HepG2 (cell line): ENCODE measurements around the gene ADSS1. TPM values are rescaled to one million over a fixed set of nuclear protein-coding genes. Genes with fewer than 3 reads are reported as not detected.

ENCODE experiments used
- ATAC-seq: fragments of 200-7000 bp; cut with Tn5 transposase; 3 replicates; pipeline ENCODE4 v1.9.1; 2020; ENCODE audit warnings: mild to moderate bottlenecking, moderate library complexity
- BruUV-seq: library from RNA; stranded (reverse); fragments of 400-500 nt; replicated peaks from 2 replicates; lab custom pipeline; 2021; lab: Mats Ljungman, UMichigan
- CTCF ChIA-PET: fragments of 300-600 bp; formaldehyde crosslinking; extraction: SDS; loops from one replicate; lab custom pipeline; 2021; ENCODE audit warnings: low total read pairs, inconsistent platforms, low intra/inter-chr PET ratio; lab: Yijun Ruan, JAX
- POLR2A ChIA-PET: fragments of 350-600 bp; sonication (Branson Sonifier 250); formaldehyde crosslinking; loops from one replicate; lab custom pipeline; 2020; ENCODE audit warnings: antibody characterized with exemption, inconsistent platforms; lab: Yijun Ruan, JAX
- DNase-seq: peaks from one replicate; pipeline ENCODE4 v3.0.0-alpha.2; 2015; ENCODE audit warnings: low spot score
- FAIRE-seq: peaks from 3 replicates; lab custom pipeline; 2011; peaks lifted over from hg19 to GRCh38; lab: Jason Lieb, UNC
- H2AFZ ChIP-seq: one replicate; pipeline ENCODE4 v1.6.1; 2011; ENCODE audit warnings: low read length, inconsistent platforms
- H3K27ac ChIP-seq: fragments of 300-600 bp; 3 replicates; pipeline ENCODE4 v1.8.0; 2011; ENCODE audit warnings: mixed run types, mild to moderate bottlenecking, mixed read lengths, low read length, inconsistent platforms; ENCODE audit not compliant: insufficient read depth; ENCODE audit errors: extremely low read length
- H3K27me3 ChIP-seq, 2 experiments: fragments of 200-600 bp in 1 of 2; 2 replicates in 1 of 2; 3 replicates in 1 of 2; pipeline versions ENCODE4 v1.6.0 to v1.8.0; 2011; ENCODE audit warnings: low read length in 2 of 2, mild to moderate bottlenecking in 2 of 2, moderate library complexity in 2 of 2, inconsistent platforms in 1 of 2; ENCODE audit not compliant: insufficient read depth in 2 of 2, control insufficient read depth in 1 of 2
- H3K36me3 ChIP-seq, 2 experiments: fragments of 200-600 bp in 1 of 2; replicated peaks in 1 of 2; 2 replicates in 1 of 2; 3 replicates in 1 of 2; pipeline versions ENCODE4 v1.5.1 to v1.8.0; 2011; ENCODE audit warnings: low read length in 2 of 2, inconsistent platforms in 1 of 2; ENCODE audit not compliant: insufficient read depth in 2 of 2, control insufficient read depth in 1 of 2
- H3K4me1 ChIP-seq: 2 replicates; pipeline ENCODE4 v1.5.1; 2012; ENCODE audit warnings: low read length, inconsistent platforms; ENCODE audit not compliant: insufficient read depth
- H3K4me2 ChIP-seq: 2 replicates; pipeline ENCODE4 v1.6.0; 2011; ENCODE audit warnings: low read depth, low read length, inconsistent platforms
- H3K4me3 ChIP-seq, 3 experiments: fragments of 200-600 bp in 1 of 3; sonication (generic), shearing (Covaris generic) in 1 of 3; replicated peaks in 1 of 3; 2 replicates each; pipeline ENCODE4 v1.5.1; 2011 to 2016; ENCODE audit warnings: low read length in 3 of 3, inconsistent platforms in 2 of 3, low read depth in 2 of 3, mild to moderate bottlenecking in 2 of 3, control low read depth in 1 of 3, mixed read lengths in 1 of 3; ENCODE audit not compliant: insufficient read depth in 1 of 3
- H3K79me2 ChIP-seq: one replicate; pipeline ENCODE4 v1.6.1; 2011; ENCODE audit warnings: low read length, inconsistent platforms; ENCODE audit not compliant: insufficient read depth
- H3K9ac ChIP-seq: 2 replicates; pipeline ENCODE4 v1.6.0; 2011; ENCODE audit warnings: mild to moderate bottlenecking, low read depth, low read length, inconsistent platforms; ENCODE audit not compliant: insufficient read depth
- H3K9me3 ChIP-seq: 2 replicates; pipeline ENCODE4 v1.5.1; 2012; ENCODE audit warnings: mild to moderate bottlenecking, low read length
- H4K20me1 ChIP-seq: 2 replicates; pipeline ENCODE4 v1.6.0; 2011; ENCODE audit warnings: inconsistent platforms, mild to moderate bottlenecking, low read length, moderate library complexity; ENCODE audit not compliant: insufficient read depth
- EZH2 ChIP-seq: conservative IDR thresholded peaks from 2 replicates; pipeline ENCODE4 v1.6.1; 2012; ENCODE audit warnings: mild to moderate bottlenecking, low read depth, low read length, moderate library complexity
- HNRNPLL ChIP-seq: fragments of 200-400 bp; formaldehyde crosslinking; IDR thresholded peaks from 2 replicates; pipeline ENCODE4 v1.6.1; 2017; ENCODE audit warnings: mild to moderate bottlenecking, low read depth, low read length; ENCODE audit not compliant: poor library complexity, severe bottlenecking
- MAZ ChIP-seq, 2 experiments: sonication (generic) in 1 of 2; formaldehyde crosslinking in 1 of 2; IDR thresholded peaks; 2 replicates each; pipeline versions ENCODE4 v1.5.0 to v1.6.1; 2012 to 2020; ENCODE audit warnings: low read depth in 2 of 2, mild to moderate bottlenecking in 2 of 2, borderline replicate concordance in 1 of 2, improper control_type of control experiment in 1 of 2, low read length in 1 of 2, missing genetic modification reagents in 1 of 2, moderate library complexity in 1 of 2
- MED13 ChIP-seq: sonication (generic); formaldehyde crosslinking; IDR thresholded peaks from 2 replicates; pipeline ENCODE4 v1.5.0; 2020; ENCODE audit warnings: missing genetic modification reagents
- SMARCE1 ChIP-seq: fragments of 450-650 bp; IDR thresholded peaks from 2 replicates; pipeline ENCODE4 v1.6.1; 2017; ENCODE audit warnings: borderline replicate concordance
- ZNF616 ChIP-seq: sonication (generic); formaldehyde crosslinking; IDR thresholded peaks from 2 replicates; pipeline ENCODE4 v1.5.0; 2020; ENCODE audit warnings: low read depth, mild to moderate bottlenecking, missing genetic modification reagents
- WGBS: methylation state at CpG from one replicate; pipeline ENCODE4 v1.1.6; 2017; ENCODE audit warnings: low lambda C conversion rate; 5-methylcytosine and 5-hydroxymethylcytosine counted together
- in situ Hi-C: cut with HindIII; loops from 2 replicates; pipeline ENCODE4 v1.10.0; 2017; ENCODE audit warnings: low pct_unique_long_range_greater_than_20kb; ENCODE audit not compliant: extremely low pct_ligation_motif_present
- intact Hi-C: fragments of 100-400 bp; cut with micrococcal nuclease; formaldehyde crosslinking; loops from one replicate; pipeline ENCODE4 v1.10.0; 2022; ENCODE audit not compliant: unreplicated experiment
- polyA plus RNA-seq, 8 experiments: library from polyadenylated mRNA; depleted of rRNA in 3 of 8; stranded (reverse) in 7 of 8; unstranded in 1 of 8; fragments of >200 nt; fragmentation: Illumina TruSeq in 4 of 8; extraction: Trizol in 4 of 8; gene quantifications; 2 replicates each; pipeline versions ENCODE4 v1.2.1 to v1.2.3, GENCODE V29; 2011 to 2016; ENCODE audit warnings: low read depth in 4 of 8, missing spikeins in 1 of 8, mixed read lengths in 1 of 8; ENCODE audit not compliant: insufficient read depth in 1 of 8
- total RNA-seq, 5 experiments: library from RNA; depleted of rRNA; stranded (reverse); fragments of >200 nt; fragmentation: Illumina TruSeq; extraction: Trizol; gene quantifications; 2 replicates each; pipeline ENCODE4 v1.2.3, GENCODE V29; 2016; ENCODE audit warnings: low read depth in 1 of 5
- TF ChIP-seq, protein P1 (sequence below), 2 experiments: sonication (generic) in 1 of 2; formaldehyde crosslinking in 1 of 2; IDR thresholded peaks; 2 replicates each; pipeline versions ENCODE4 v1.4.0 to v1.6.1; 2018 to 2020; ENCODE audit warnings: missing genetic modification reagents in 2 of 2, borderline replicate concordance in 1 of 2, low read depth in 1 of 2, mild to moderate bottlenecking in 1 of 2, missing biosample characterization in 1 of 2
- TF ChIP-seq, protein P2 (sequence below): conservative IDR thresholded peaks from 2 replicates; pipeline ENCODE4 v1.6.1; 2018; ENCODE audit warnings: missing genetic modification reagents

Gene ADSS1
- total and polyA plus RNA-seq, 2 of the 13 experiments (the other 11 are each of a cell fraction or from before 2014, with no cell fraction given): 1.0 to 36.7 TPM

GRCh38 chr14:104682107-104682593, 41.9 kb upstream of the ADSS1 start:
- in situ Hi-C loops: no loop called here
- FAIRE-seq (no peak), ATAC-seq (no peak), DNase-seq (no peak)
- H3K9ac ChIP-seq: no peak overlapping the region
- H3K4me2 ChIP-seq: peak overlapping the region; percentile 88
- H4K20me1 ChIP-seq: no peaks in the 10 kb centered on the region
- peaks cover 92% of the 10 kb centered on the region for H3K4me1 ChIP-seq
- intact Hi-C loops: no loop called here
- ChIA-PET POLR2A (interaction anchor here (1.1 to 7.6 kb wide), 6 partner anchors 9 to 85 kb away, joined by 3 to 179 read pairs (median 5); no protein-coding TSS in a partner anchor), CTCF (interaction anchor here (1.3 kb wide), 1 partner anchor 32 kb away, joined by 9 read pairs; no protein-coding TSS in a partner anchor)
- TF ChIP-seq, protein P1, sequence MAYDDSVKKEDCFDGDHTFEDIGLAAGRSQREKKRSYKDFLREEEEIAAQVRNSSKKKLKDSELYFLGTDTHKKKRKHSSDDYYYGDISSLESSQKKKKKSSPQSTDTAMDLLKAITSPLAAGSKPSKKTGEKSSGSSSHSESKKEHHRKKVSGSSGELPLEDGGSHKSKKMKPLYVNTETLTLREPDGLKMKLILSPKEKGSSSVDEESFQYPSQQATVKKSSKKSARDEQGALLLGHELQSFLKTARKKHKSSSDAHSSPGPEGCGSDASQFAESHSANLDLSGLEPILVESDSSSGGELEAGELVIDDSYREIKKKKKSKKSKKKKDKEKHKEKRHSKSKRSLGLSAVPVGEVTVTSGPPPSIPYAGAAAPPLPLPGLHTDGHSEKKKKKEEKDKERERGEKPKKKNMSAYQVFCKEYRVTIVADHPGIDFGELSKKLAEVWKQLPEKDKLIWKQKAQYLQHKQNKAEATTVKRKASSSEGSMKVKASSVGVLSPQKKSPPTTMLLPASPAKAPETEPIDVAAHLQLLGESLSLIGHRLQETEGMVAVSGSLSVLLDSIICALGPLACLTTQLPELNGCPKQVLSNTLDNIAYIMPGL (CRISPR knock-in tag; IDR thresholded peaks at IDR 0.05; ENCODE audit: borderline replicate concordance in 1 of 2, low read depth in 1 of 2): no peak
- TF ChIP-seq SMARCE1: no peak
- TF ChIP-seq EZH2: no peak
- TF ChIP-seq MAZ (IDR thresholded peaks at IDR 0.05; ENCODE audit: borderline replicate concordance, low read depth, low read length): no peak
- no peak for TF ChIP-seq MAZ (CRISPR knock-in tag; IDR thresholded peaks at IDR 0.05; ENCODE audit: low read depth)
- TF ChIP-seq MED13 (CRISPR knock-in tag): no peak
- TF ChIP-seq, protein P2, sequence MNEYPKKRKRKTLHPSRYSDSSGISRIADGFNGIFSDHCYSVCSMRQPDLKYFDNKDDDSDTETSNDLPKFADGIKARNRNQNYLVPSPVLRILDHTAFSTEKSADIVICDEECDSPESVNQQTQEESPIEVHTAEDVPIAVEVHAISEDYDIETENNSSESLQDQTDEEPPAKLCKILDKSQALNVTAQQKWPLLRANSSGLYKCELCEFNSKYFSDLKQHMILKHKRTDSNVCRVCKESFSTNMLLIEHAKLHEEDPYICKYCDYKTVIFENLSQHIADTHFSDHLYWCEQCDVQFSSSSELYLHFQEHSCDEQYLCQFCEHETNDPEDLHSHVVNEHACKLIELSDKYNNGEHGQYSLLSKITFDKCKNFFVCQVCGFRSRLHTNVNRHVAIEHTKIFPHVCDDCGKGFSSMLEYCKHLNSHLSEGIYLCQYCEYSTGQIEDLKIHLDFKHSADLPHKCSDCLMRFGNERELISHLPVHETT: no peak
- peak; percentile 1 for TF ChIP-seq HNRNPLL
- no peak for TF ChIP-seq ZNF616 (CRISPR knock-in tag)
- no peaks in the 10 kb centered on the region for H3K79me2 ChIP-seq
- H3K36me3 ChIP-seq: no peaks in the 10 kb centered on the region
- H3K27me3 ChIP-seq: no peaks in the 10 kb centered on the region
- no peak overlapping the region for H2AFZ ChIP-seq
- no peaks in the 10 kb centered on the region for H3K9me3 ChIP-seq
- 67% methylated on average over 11 of the region's 12 CpGs for WGBS
- H3K4me3 ChIP-seq: peak overlapping the region in 1 of 3 experiments; percentile 61; a peak in 1 of 6 replicates
- no peak overlapping the region for H3K27ac ChIP-seq
- BruUV-seq: no TSS peak
